Panc1 (cell line): ENCODE data around the gene PAK6.

Experiments used
- POLR2AphosphoS5 ChIP-seq: IDR thresholded peaks from 2 replicates; pipeline ENCODE4 v1.6.1; 2012; ENCODE audit warnings: mild to moderate bottlenecking, low read depth, low read length, moderate library complexity
- SIN3A ChIP-seq: IDR thresholded peaks from 2 replicates; pipeline ENCODE4 v1.6.1; 2012; ENCODE audit warnings: low read depth, mild to moderate bottlenecking, low read length, moderate library complexity, borderline replicate concordance; ENCODE audit not compliant: insufficient read depth
- TCF7L2 ChIP-seq: IDR thresholded peaks from 2 replicates; pipeline ENCODE4 v1.6.1; 2011; ENCODE audit warnings: mild to moderate bottlenecking, low read depth, low read length, inconsistent platforms
- TF ChIP-seq, protein P1 (sequence below): fragments of 450-650 bp; IDR thresholded peaks from 2 replicates; pipeline ENCODE4 v1.5.1; 2017; ENCODE audit warnings: mild to moderate bottlenecking
- TF ChIP-seq, protein P2 (sequence below), 2 experiments: IDR thresholded peaks; 2 replicates each; pipeline ENCODE4 v1.6.1; 2011 to 2012; ENCODE audit warnings: low read depth in 2 of 2, control low read depth in 1 of 2, low read length in 1 of 2, mild to moderate bottlenecking in 1 of 2, moderate library complexity in 1 of 2; ENCODE audit not compliant: insufficient read depth in 1 of 2

DNA sequence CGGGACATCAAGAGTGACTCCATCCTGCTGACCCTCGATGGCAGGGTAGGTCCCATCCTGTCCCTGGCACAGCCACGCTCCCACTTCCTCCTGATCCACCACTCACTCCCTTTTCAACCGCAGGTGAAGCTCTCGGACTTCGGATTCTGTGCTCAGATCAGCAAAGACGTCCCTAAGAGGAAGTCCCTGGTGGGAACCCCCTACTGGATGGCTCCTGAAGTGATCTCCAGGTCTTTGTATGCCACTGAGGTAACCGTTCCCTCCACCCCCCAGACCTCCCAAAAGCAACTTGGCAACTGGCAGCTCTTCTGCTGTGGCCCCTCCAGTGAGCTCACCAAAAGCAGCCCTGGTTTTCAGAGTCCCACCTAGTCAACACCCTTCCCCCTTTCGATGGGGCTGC, 34.6 kb downstream of the PAK6 start:
- TF ChIP-seq, protein P1, sequence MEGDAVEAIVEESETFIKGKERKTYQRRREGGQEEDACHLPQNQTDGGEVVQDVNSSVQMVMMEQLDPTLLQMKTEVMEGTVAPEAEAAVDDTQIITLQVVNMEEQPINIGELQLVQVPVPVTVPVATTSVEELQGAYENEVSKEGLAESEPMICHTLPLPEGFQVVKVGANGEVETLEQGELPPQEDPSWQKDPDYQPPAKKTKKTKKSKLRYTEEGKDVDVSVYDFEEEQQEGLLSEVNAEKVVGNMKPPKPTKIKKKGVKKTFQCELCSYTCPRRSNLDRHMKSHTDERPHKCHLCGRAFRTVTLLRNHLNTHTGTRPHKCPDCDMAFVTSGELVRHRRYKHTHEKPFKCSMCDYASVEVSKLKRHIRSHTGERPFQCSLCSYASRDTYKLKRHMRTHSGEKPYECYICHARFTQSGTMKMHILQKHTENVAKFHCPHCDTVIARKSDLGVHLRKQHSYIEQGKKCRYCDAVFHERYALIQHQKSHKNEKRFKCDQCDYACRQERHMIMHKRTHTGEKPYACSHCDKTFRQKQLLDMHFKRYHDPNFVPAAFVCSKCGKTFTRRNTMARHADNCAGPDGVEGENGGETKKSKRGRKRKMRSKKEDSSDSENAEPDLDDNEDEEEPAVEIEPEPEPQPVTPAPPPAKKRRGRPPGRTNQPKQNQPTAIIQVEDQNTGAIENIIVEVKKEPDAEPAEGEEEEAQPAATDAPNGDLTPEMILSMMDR = no peak
- TF ChIP-seq POLR2AphosphoS5 (no peak), SIN3A (no peak), TCF7L2 (no peak)
- TF ChIP-seq, protein P2, sequence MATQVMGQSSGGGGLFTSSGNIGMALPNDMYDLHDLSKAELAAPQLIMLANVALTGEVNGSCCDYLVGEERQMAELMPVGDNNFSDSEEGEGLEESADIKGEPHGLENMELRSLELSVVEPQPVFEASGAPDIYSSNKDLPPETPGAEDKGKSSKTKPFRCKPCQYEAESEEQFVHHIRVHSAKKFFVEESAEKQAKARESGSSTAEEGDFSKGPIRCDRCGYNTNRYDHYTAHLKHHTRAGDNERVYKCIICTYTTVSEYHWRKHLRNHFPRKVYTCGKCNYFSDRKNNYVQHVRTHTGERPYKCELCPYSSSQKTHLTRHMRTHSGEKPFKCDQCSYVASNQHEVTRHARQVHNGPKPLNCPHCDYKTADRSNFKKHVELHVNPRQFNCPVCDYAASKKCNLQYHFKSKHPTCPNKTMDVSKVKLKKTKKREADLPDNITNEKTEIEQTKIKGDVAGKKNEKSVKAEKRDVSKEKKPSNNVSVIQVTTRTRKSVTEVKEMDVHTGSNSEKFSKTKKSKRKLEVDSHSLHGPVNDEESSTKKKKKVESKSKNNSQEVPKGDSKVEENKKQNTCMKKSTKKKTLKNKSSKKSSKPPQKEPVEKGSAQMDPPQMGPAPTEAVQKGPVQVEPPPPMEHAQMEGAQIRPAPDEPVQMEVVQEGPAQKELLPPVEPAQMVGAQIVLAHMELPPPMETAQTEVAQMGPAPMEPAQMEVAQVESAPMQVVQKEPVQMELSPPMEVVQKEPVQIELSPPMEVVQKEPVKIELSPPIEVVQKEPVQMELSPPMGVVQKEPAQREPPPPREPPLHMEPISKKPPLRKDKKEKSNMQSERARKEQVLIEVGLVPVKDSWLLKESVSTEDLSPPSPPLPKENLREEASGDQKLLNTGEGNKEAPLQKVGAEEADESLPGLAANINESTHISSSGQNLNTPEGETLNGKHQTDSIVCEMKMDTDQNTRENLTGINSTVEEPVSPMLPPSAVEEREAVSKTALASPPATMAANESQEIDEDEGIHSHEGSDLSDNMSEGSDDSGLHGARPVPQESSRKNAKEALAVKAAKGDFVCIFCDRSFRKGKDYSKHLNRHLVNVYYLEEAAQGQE (IDR thresholded peaks at IDR 0.05; ENCODE audit: insufficient read depth in 1 of 2, low read depth in 2 of 2, low read length in 1 of 2) = no peak
